ENCODE results near the gene PTPRM. TPM values are rescaled to one million over a fixed set of nuclear protein-coding genes. Genes with fewer than 3 reads are reported as not detected.

Gene PTPRM
- total and polyA plus RNA-seq, 3 donors from 2014 or later, result 76.4 to 101 (median 94.6) TPM

GRCh38 chr18:7766817-7767216, 199.7 kb downstream of the PTPRM start:
- Histone ChIP-seq H3K36me3 (ENCODE audit: low read depth, missing control alignments) (no peaks in the 10 kb centered on the region), H3K4me1 (no peaks in the 10 kb centered on the region), H3K4me3 (no peak overlapping the region), H3K9me3 (no peaks in the 10 kb centered on the region), H3K27me3 (no peaks in the 10 kb centered on the region), H3K27ac (no peak overlapping the region)
- 93 to 100% methylated on average over 1 of the region's 1 CpG for WGBS, 2 donors
- no peak for DNase-seq
- TF ChIP-seq CTCF (IDR thresholded peaks at IDR 0.05), result no peak
- TF ChIP-seq POLR2A (IDR thresholded peaks at IDR 0.05), result no peak
- intact Hi-C loops (cut with DNase I; ENCODE audit: low total_unique reads), result no loop called here

- Histone ChIP-seq H3K36me3 (ENCODE audit: low read depth, missing control alignments) (no peaks in the 10 kb centered on the region), H3K4me1 (no peaks in the 10 kb centered on the region), H3K27ac (no peak overlapping the region), H3K4me3 (no peak overlapping the region), H3K27me3 (no peaks in the 10 kb centered on the region), H3K9me3 (no peaks in the 10 kb centered on the region)
- WGBS, 2 donors, result 68 to 70% methylated on average over 4 of the region's 4 CpGs
- no peak for TF ChIP-seq POLR2A (IDR thresholded peaks at IDR 0.05)
- TF ChIP-seq CTCF (IDR thresholded peaks at IDR 0.05), result no peak
- intact Hi-C loops (cut with DNase I; ENCODE audit: low total_unique reads), result no loop called here
- DNase-seq, result no peak
Observed at GRCh38 chr18:7770908-7771307, 203.8 kb downstream of the PTPRM start.

- no peaks in the 10 kb centered on the region for H3K27me3 ChIP-seq
- TF ChIP-seq POLR2A (IDR thresholded peaks at IDR 0.05) (no peak), CTCF (IDR thresholded peaks at IDR 0.05) (no peak)
- no peaks in the 10 kb centered on the region for H3K36me3 ChIP-seq (ENCODE audit: low read depth, missing control alignments)
- intact Hi-C loops (cut with DNase I; ENCODE audit: low total_unique reads), result no loop called here
- H3K9me3 ChIP-seq, result no peaks in the 10 kb centered on the region
- no peak overlapping the region for H3K27ac ChIP-seq
- no peaks in the 10 kb centered on the region for H3K4me1 ChIP-seq
- no peak overlapping the region for H3K4me3 ChIP-seq
- DNase-seq, result no peak
Observed at GRCh38 chr18:7772510-7772888, 205.4 kb downstream of the PTPRM start.

- H3K4me3 ChIP-seq, result no peak overlapping the region
- H3K27ac ChIP-seq, result no peak overlapping the region
- 55 to 68% methylated on average over 2 of the region's 2 CpGs for WGBS, 2 donors
- H3K9me3 ChIP-seq, result no peaks in the 10 kb centered on the region
- TF ChIP-seq POLR2A (IDR thresholded peaks at IDR 0.05), result no peak
- no peak for TF ChIP-seq CTCF (IDR thresholded peaks at IDR 0.05)
- DNase-seq, result no peak
- H3K27me3 ChIP-seq, result no peaks in the 10 kb centered on the region
- no peaks in the 10 kb centered on the region for H3K4me1 ChIP-seq
- no peaks in the 10 kb centered on the region for H3K36me3 ChIP-seq (ENCODE audit: low read depth, missing control alignments)
- intact Hi-C loops (cut with DNase I; ENCODE audit: low total_unique reads), result no loop called here
Observed at GRCh38 chr18:7772951-7773350, 205.8 kb downstream of the PTPRM start.

GRCh38 chr18:7775128-7775527, 208.0 kb downstream of the PTPRM start:
- no peak overlapping the region for H3K4me3 ChIP-seq
- no peak for DNase-seq
- H3K36me3 ChIP-seq (ENCODE audit: low read depth, missing control alignments), result no peaks in the 10 kb centered on the region
- intact Hi-C loops (cut with DNase I; ENCODE audit: low total_unique reads), result no loop called here
- H3K27me3 ChIP-seq, result no peaks in the 10 kb centered on the region
- TF ChIP-seq POLR2A (IDR thresholded peaks at IDR 0.05) (no peak), CTCF (IDR thresholded peaks at IDR 0.05) (no peak)
- H3K4me1 ChIP-seq, result no peaks in the 10 kb centered on the region
- no peak overlapping the region for H3K27ac ChIP-seq
- 70 to 78% methylated on average over 4 of the region's 4 CpGs for WGBS, 2 donors
- H3K9me3 ChIP-seq, result no peaks in the 10 kb centered on the region
